Vagina (tissue), 2 donors: ENCODE measurements around the gene PDK2. TPM values are rescaled to one million over a fixed set of nuclear protein-coding genes. Genes with fewer than 3 reads are reported as not detected.

Experiments used
- DNase-seq, 2 donors: peaks; one replicate each; pipeline ENCODE4 v3.0.0-alpha.2; 2017; ENCODE audit errors: extremely low spot score in 2 of 2
- H3K27ac ChIP-seq: fragments of 200-600 bp; sonication (generic); one replicate; pipeline ENCODE4 v1.5.1; 2019
- H3K27me3 ChIP-seq: fragments of 200-600 bp; sonication (generic); one replicate; pipeline ENCODE4 v1.5.1; 2019
- H3K36me3 ChIP-seq, 2 donors: fragments of 200-600 bp; sonication (generic); one replicate each; pipeline ENCODE4 v1.5.1; 2017 to 2019
- H3K4me1 ChIP-seq: fragments of 200-600 bp; sonication (generic); one replicate; pipeline ENCODE4 v1.5.1; 2019
- H3K4me3 ChIP-seq, 2 donors: fragments of 200-600 bp; sonication (generic); 1 replicate in 1 of 2; 2 replicates in 1 of 2; pipeline ENCODE4 v1.5.1; 2016 to 2019
- H3K9me3 ChIP-seq: fragments of 200-600 bp; sonication (generic); one replicate; pipeline ENCODE4 v1.5.1; 2019
- CTCF ChIP-seq, 3 experiments: fragments of 450-650 bp in 2 of 3; fragments of 200-600 bp in 1 of 3; sonication (generic) in 1 of 3; IDR thresholded peaks; one replicate each; pipeline ENCODE4 v1.5.1; 2017 to 2019; ENCODE audit warnings: antibody characterized with exemption in 3 of 3, mild to moderate bottlenecking in 2 of 3, moderate library complexity in 2 of 3
- POLR2A ChIP-seq, 2 donors: fragments of 450-650 bp; IDR thresholded peaks; one replicate each; pipeline ENCODE4 v1.6.1; 2017; ENCODE audit warnings: antibody characterized with exemption in 2 of 2, mild to moderate bottlenecking in 2 of 2, moderate library complexity in 2 of 2
- POLR2AphosphoS5 ChIP-seq, 2 donors: sonication (generic); formaldehyde crosslinking; IDR thresholded peaks; one replicate each; pipeline ENCODE4 v1.9.0; 2017; ENCODE audit warnings: antibody characterized with exemption in 2 of 2, mild to moderate bottlenecking in 2 of 2, low read depth in 1 of 2; ENCODE audit not compliant: insufficient read depth in 1 of 2
- intact Hi-C: fragments of 100-400 bp; cut with DNase I; formaldehyde crosslinking; loops from one replicate; pipeline ENCODE4 v1.15.1; 2023
- total RNA-seq: library from RNA; depleted of rRNA; stranded (reverse); fragments of >200 nt; gene quantifications from one replicate; pipeline ENCODE4 v1.2.3, GENCODE V29; 2016

The PDK2 gene
- total RNA-seq, 1 donor from 2014 or later = 44.4 TPM

GRCh38 chr17:50146927-50147665, 51.9 kb downstream of the PDK2 start:
- intact Hi-C loops = no loop called here
- Histone ChIP-seq H3K4me1 (peaks cover 72% of the 10 kb centered on the region), H3K9me3 (no peaks in the 10 kb centered on the region), H3K4me3 (peak overlapping the region; percentile 70 to 87), H3K27ac (peak overlapping the region; percentile 81), H3K36me3 (peaks cover 0 to 32% of the 10 kb centered on the region in 2 donors), H3K27me3 (no peaks in the 10 kb centered on the region)
- TF ChIP-seq CTCF (IDR thresholded peaks at IDR 0.05) (no peak), POLR2AphosphoS5 (IDR thresholded peaks at IDR 0.05; ENCODE audit: insufficient read depth in 1 of 2, low read depth in 1 of 2) (no peak), POLR2A (IDR thresholded peaks at IDR 0.05) (no peak)
- DNase-seq = no peak

- Histone ChIP-seq H3K4me1 (peaks cover 72% of the 10 kb centered on the region), H3K27me3 (no peaks in the 10 kb centered on the region), H3K36me3 (peaks cover 0 to 24% of the 10 kb centered on the region in 2 donors), H3K27ac (peak overlapping the region; percentile 81), H3K9me3 (no peaks in the 10 kb centered on the region), H3K4me3 (peak overlapping the region; percentile 70 to 87)
- TF ChIP-seq CTCF (IDR thresholded peaks at IDR 0.05) (no peak), POLR2AphosphoS5 (IDR thresholded peaks at IDR 0.05; ENCODE audit: insufficient read depth in 1 of 2, low read depth in 1 of 2) (no peak), POLR2A (IDR thresholded peaks at IDR 0.05) (no peak)
- no peak for DNase-seq
- intact Hi-C loops = no loop called here
Observed at GRCh38 chr17:50147841-50148225, 52.7 kb downstream of the PDK2 start.

- peak overlapping the region; percentile 81 for H3K27ac ChIP-seq
- TF ChIP-seq CTCF (IDR thresholded peaks at IDR 0.05) (no peak), POLR2A (IDR thresholded peaks at IDR 0.05) (no peak), POLR2AphosphoS5 (IDR thresholded peaks at IDR 0.05; ENCODE audit: insufficient read depth in 1 of 2, low read depth in 1 of 2) (peak in 1 of 2 donors; percentile 47)
- H3K27me3 ChIP-seq = no peaks in the 10 kb centered on the region
- H3K4me1 ChIP-seq = peaks cover 72% of the 10 kb centered on the region
- no peak for DNase-seq
- intact Hi-C loops = no loop called here
- no peaks in the 10 kb centered on the region for H3K9me3 ChIP-seq
- H3K36me3 ChIP-seq = peaks cover 0 to 18% of the 10 kb centered on the region in 2 donors
- H3K4me3 ChIP-seq = peak overlapping the region; percentile 70 to 87
Observed at GRCh38 chr17:50148226-50149090, 53.3 kb downstream of the PDK2 start.

- intact Hi-C loops = no loop called here
- H3K27ac ChIP-seq = peak overlapping the region; percentile 81
- H3K27me3 ChIP-seq = no peaks in the 10 kb centered on the region
- peaks cover 0 to 12% of the 10 kb centered on the region in 2 donors for H3K36me3 ChIP-seq
- TF ChIP-seq CTCF (IDR thresholded peaks at IDR 0.05) (no peak), POLR2A (IDR thresholded peaks at IDR 0.05) (no peak), POLR2AphosphoS5 (IDR thresholded peaks at IDR 0.05; ENCODE audit: insufficient read depth in 1 of 2, low read depth in 1 of 2) (no peak)
- no peak for DNase-seq
- no peaks in the 10 kb centered on the region for H3K9me3 ChIP-seq
- H3K4me3 ChIP-seq = peak overlapping the region; percentile 70 to 87
- H3K4me1 ChIP-seq = peaks cover 74% of the 10 kb centered on the region
Observed at GRCh38 chr17:50149091-50149416, 53.9 kb downstream of the PDK2 start.
